GM12878 (cell line): ENCODE measurements around the gene INAFM1. TPM values are rescaled to one million over a fixed set of nuclear protein-coding genes. Genes with fewer than 3 reads are reported as not detected.

Source experiments
- ATAC-seq: fragments of 200-7000 bp; cut with Tn5 transposase; 3 replicates; pipeline ENCODE4 v1.9.1; 2020; ENCODE audit warnings: mild to moderate bottlenecking, moderate library complexity
- BruUV-seq: library from RNA; stranded (reverse); fragments of 400-500 nt; replicated peaks from 2 replicates; lab custom pipeline; 2021; lab: Mats Ljungman, UMichigan
- CTCF ChIA-PET: fragments of 300-600 bp; sonication (Branson Sonifier 250); formaldehyde crosslinking; extraction: SDS; loops from one replicate; lab custom pipeline; 2021; ENCODE audit warnings: inconsistent platforms; lab: Yijun Ruan, JAX
- POLR2A ChIA-PET: fragments of 350-600 bp; formaldehyde crosslinking; extraction: SDS; loops from one replicate; lab custom pipeline; 2021; ENCODE audit warnings: inconsistent platforms; lab: Charles Lee
- RAD21 ChIA-PET: fragments of 300-600 bp; sonication (Branson Sonifier 250); formaldehyde crosslinking; loops from one replicate; lab custom pipeline; 2023; ENCODE audit warnings: antibody characterized with exemption; ENCODE audit not compliant: unreplicated experiment; lab: Charles Lee
- SMC1A ChIA-PET: fragments of 300-600 bp; sonication (Branson Sonifier 250); formaldehyde crosslinking; loops from one replicate; lab custom pipeline; 2023; ENCODE audit not compliant: unreplicated experiment, uncharacterized antibody; lab: Charles Lee
- DNase-seq: peaks from one replicate; pipeline ENCODE4 v3.0.0-alpha.2; 2011; ENCODE audit warnings: low read depth, low spot score
- FAIRE-seq: peaks from 3 replicates; lab custom pipeline; 2011; peaks lifted over from hg19 to GRCh38; lab: Jason Lieb, UNC
- H2AFZ ChIP-seq: 2 replicates; pipeline ENCODE4 v1.6.0; 2011; ENCODE audit warnings: low read depth, low read length, control low read depth; ENCODE audit not compliant: control insufficient read depth
- H3K27ac ChIP-seq: 2 replicates; pipeline ENCODE4 v1.5.1; 2011; ENCODE audit warnings: control low read depth; ENCODE audit not compliant: control insufficient read depth, insufficient read depth
- H3K27me3 ChIP-seq, 2 experiments: replicated peaks in 1 of 2; 2 replicates each; pipeline versions ENCODE4 v1.6.0 to v1.6.1; 2011; ENCODE audit warnings: low read length in 1 of 2; ENCODE audit not compliant: control insufficient read depth in 2 of 2, insufficient read depth in 2 of 2
- H3K36me3 ChIP-seq, 2 experiments: 2 replicates each; pipeline ENCODE4 v1.5.1; 2011; ENCODE audit warnings: low read length in 1 of 2; ENCODE audit not compliant: control insufficient read depth in 2 of 2, insufficient read depth in 2 of 2
- H3K4me1 ChIP-seq: 2 replicates; pipeline ENCODE4 v1.6.1; 2011; ENCODE audit warnings: mild to moderate bottlenecking, low read length, moderate library complexity, mixed read lengths; ENCODE audit not compliant: control insufficient read depth, insufficient read depth
- H3K4me2 ChIP-seq: 2 replicates; pipeline ENCODE4 v1.6.0; 2011; ENCODE audit warnings: control low read depth; ENCODE audit not compliant: control insufficient read depth, insufficient read depth
- H3K4me3 ChIP-seq: fragments of 200-600 bp; sonication (generic); 2 replicates; pipeline ENCODE4 v1.5.1; 2016
- H3K79me2 ChIP-seq: 2 replicates; pipeline ENCODE4 v1.6.0; 2011; ENCODE audit warnings: low read length; ENCODE audit not compliant: control insufficient read depth, insufficient read depth
- H3K9ac ChIP-seq: 2 replicates; pipeline ENCODE4 v1.8.0; 2011; ENCODE audit warnings: low read length, control low read depth, mixed read lengths; ENCODE audit not compliant: control insufficient read depth, insufficient read depth
- H3K9me3 ChIP-seq: replicated peaks from 3 replicates; pipeline ENCODE4 v1.5.1; 2011; ENCODE audit warnings: mild to moderate bottlenecking, low read length; ENCODE audit not compliant: control insufficient read depth, insufficient read depth
- H4K20me1 ChIP-seq: 2 replicates; pipeline ENCODE4 v1.6.0; 2011; ENCODE audit not compliant: control insufficient read depth, insufficient read depth
- CBFB ChIP-seq: IDR thresholded peaks from 2 replicates; pipeline ENCODE4 v1.6.1; 2016; ENCODE audit warnings: antibody characterized with exemption, low read depth
- CEBPZ ChIP-seq: fragments of 150-350 bp; IDR thresholded peaks from 2 replicates; pipeline ENCODE4 v1.6.1; 2016; ENCODE audit warnings: low read depth, low read length
- KLF5 ChIP-seq: fragments of 450-650 bp; IDR thresholded peaks from 2 replicates; pipeline ENCODE4 v1.6.1; 2014; ENCODE audit warnings: mild to moderate bottlenecking; ENCODE audit not compliant: partially characterized antibody
- NFIC ChIP-seq: IDR thresholded peaks from 2 replicates; pipeline ENCODE4 v1.6.1; 2012; ENCODE audit warnings: low read depth, mild to moderate bottlenecking, inconsistent platforms, low read length, moderate library complexity
- NR2F1 ChIP-seq: fragments of 450-650 bp; conservative IDR thresholded peaks from 2 replicates; pipeline ENCODE4 v1.6.1; 2017; ENCODE audit warnings: mild to moderate bottlenecking
- PBX3 ChIP-seq: IDR thresholded peaks from 2 replicates; pipeline ENCODE4 v1.6.1; 2011; ENCODE audit warnings: mild to moderate bottlenecking, low read depth, low read length, moderate library complexity; ENCODE audit not compliant: insufficient replicate concordance
- PRDM15 ChIP-seq: fragments of 450-650 bp; formaldehyde crosslinking; IDR thresholded peaks from 2 replicates; pipeline ENCODE4 v1.4.0; 2020; ENCODE audit warnings: mild to moderate bottlenecking, moderate library complexity
- RUNX3 ChIP-seq: IDR thresholded peaks from 2 replicates; pipeline ENCODE4 v1.6.1; 2012; ENCODE audit warnings: low read length, inconsistent platforms
- SMAD1 ChIP-seq: fragments of 450-650 bp; IDR thresholded peaks from 2 replicates; pipeline ENCODE4 v1.6.1; 2018; ENCODE audit warnings: mild to moderate bottlenecking, low read depth; ENCODE audit not compliant: partially characterized antibody
- STAT3 ChIP-seq: IDR thresholded peaks from 2 replicates; pipeline ENCODE4 v1.6.1; 2011; ENCODE audit warnings: low read depth, low read length, improper control_type of control experiment
- ZBED1 ChIP-seq: IDR thresholded peaks from 2 replicates; pipeline ENCODE4 v1.6.1; 2016; ENCODE audit warnings: borderline replicate concordance
- ZBTB33 ChIP-seq: fragments of 450-650 bp; IDR thresholded peaks from 2 replicates; pipeline ENCODE4 v1.6.1; 2017; ENCODE audit warnings: mild to moderate bottlenecking
- whole genome bisulfite sequencing: methylation state at CpG from one replicate; pipeline ENCODE4 v1.1.6; 2016; ENCODE audit warnings: low lambda C conversion rate; ENCODE audit not compliant: insufficient replicate concordance, insufficient coverage; ENCODE audit errors: missing lambda C conversion rate; 5-methylcytosine and 5-hydroxymethylcytosine counted together
- in situ Hi-C: fragments of 300-500 bp; cut with MboI; formaldehyde crosslinking; loops from 9 replicates; pipeline ENCODE4 v1.14.3; 2018; ENCODE audit warnings: mixed read lengths
- intact Hi-C: fragments of 100-400 bp; cut with micrococcal nuclease; formaldehyde crosslinking; loops from one replicate; pipeline ENCODE4 v1.14.2; 2022; ENCODE audit not compliant: unreplicated experiment
- polyA plus RNA-seq, 11 experiments: library from polyadenylated mRNA; depleted of rRNA in 4 of 11; unstranded in 6 of 11; stranded (reverse) in 5 of 11; fragments of >200 nt; fragmentation: Nextera tagmentation in 4 of 11; fragmentation: Illumina TruSeq in 1 of 11; extraction: Ambion mirVana in 4 of 11; extraction: Trizol in 1 of 11; gene quantifications; 1 replicate in 1 of 11; 2 replicates in 10 of 11; pipeline versions ENCODE4 v1.2.1 to v1.2.3, GENCODE V29; 2011 to 2016; ENCODE audit warnings: inconsistent platforms in 2 of 11, missing spikeins in 2 of 11, low read depth in 1 of 11
- total RNA-seq, 4 experiments: library from RNA; depleted of rRNA in 3 of 4; stranded (reverse); fragments of >200 nt in 3 of 4; fragmentation: Illumina TruSeq in 1 of 4; extraction: Trizol in 1 of 4; gene quantifications; 2 replicates each; pipeline versions ENCODE4 v1.2.1 to v1.2.3, GENCODE V29; 2013 to 2021

The INAFM1 gene
- total and polyA plus RNA-seq, 10 of the 15 experiments (the other 5 are each of a cell fraction or from before 2014, with no cell fraction given): 0.57 to 6.8 (median 1.1) TPM; not detected in 1

GRCh38 chr19:47269596-47269995 lies 5.1 kb upstream of the INAFM1 start (continued):
- TF ChIP-seq KLF5 (no peak), ZBED1 (no peak), NFIC (no peak), NR2F1 (no peak), STAT3 (no peak)

GRCh38 chr19:47270408-47270807 lies 4.3 kb upstream of the INAFM1 start:
- Histone ChIP-seq H4K20me1 (peaks cover 2% of the 10 kb centered on the region; the same call in 1 of the 2 replicates), H3K9ac (no peak overlapping the region), H3K4me3 (no peak overlapping the region), H3K9me3 (no peaks in the 10 kb centered on the region), H2AFZ (no peak overlapping the region), H3K36me3 (peaks cover 2 to 4% of the 10 kb centered on the region in 2 experiments; a peak in 2 of 4 replicates), H3K4me2 (no peak overlapping the region), H3K27ac (no peak overlapping the region), H3K4me1 (peaks cover 7% of the 10 kb centered on the region), H3K79me2 (no peaks in the 10 kb centered on the region; the same call in 1 of the 2 replicates), H3K27me3 (no peaks in the 10 kb centered on the region)
- BruUV-seq: no TSS peak
- DNase-seq (no peak), ATAC-seq (no peak), FAIRE-seq (no peak)
- ChIA-PET RAD21 (no interaction called here), CTCF (no interaction called here), SMC1A (interaction anchor here (1.2 kb wide), 1 partner anchor 158 kb away, joined by 3 read pairs; no protein-coding TSS in a partner anchor), POLR2A (no interaction called here)
- in situ Hi-C loops (no loop called here), intact Hi-C loops (no loop called here)
- WGBS: 78% methylated on average over 9 of the region's 10 CpGs
- TF ChIP-seq RUNX3 (no peak), SMAD1 (no peak), CEBPZ (no peak), ZBTB33 (no peak), PBX3 (no peak), PRDM15 (CRISPR knock-in tag) (no peak), CBFB (no peak)
